HUES6 (cell line): Measurements from ENCODE around the gene PLPP7.
"Not testable (repeated sequence)": the region's sequence is repeated elsewhere in the genome, so short reads cannot be mapped to it uniquely, and the experiment has no call there.

Experiments used
- H3K27ac ChIP-seq: 2 replicates; pipeline ENCODE4 v1.7.0; 2013; ENCODE audit warnings: low read depth, mild to moderate bottlenecking, low read length, inconsistent platforms
- H3K27me3 ChIP-seq: 2 replicates; pipeline ENCODE4 v1.6.1; 2013; ENCODE audit warnings: low read length; ENCODE audit not compliant: control insufficient read depth, insufficient read depth
- H3K36me3 ChIP-seq: 2 replicates; pipeline ENCODE4 v1.6.1; 2013; ENCODE audit warnings: low read length; ENCODE audit not compliant: control insufficient read depth, insufficient read depth
- H3K4me1 ChIP-seq: 2 replicates; pipeline ENCODE4 v1.6.1; 2013; ENCODE audit warnings: low read length; ENCODE audit not compliant: control insufficient read depth, insufficient read depth
- H3K4me3 ChIP-seq: 2 replicates; pipeline ENCODE4 v1.5.1; 2013; ENCODE audit warnings: low read depth, low read length
- H3K9ac ChIP-seq: one replicate; pipeline ENCODE4 v1.6.1; 2013; ENCODE audit warnings: mild to moderate bottlenecking, low read length
- H3K9me3 ChIP-seq: 2 replicates; pipeline ENCODE4 v1.6.1; 2013; ENCODE audit warnings: low read depth, low read length; ENCODE audit not compliant: control insufficient read depth, insufficient read depth

PLPP7 gene

DNA sequence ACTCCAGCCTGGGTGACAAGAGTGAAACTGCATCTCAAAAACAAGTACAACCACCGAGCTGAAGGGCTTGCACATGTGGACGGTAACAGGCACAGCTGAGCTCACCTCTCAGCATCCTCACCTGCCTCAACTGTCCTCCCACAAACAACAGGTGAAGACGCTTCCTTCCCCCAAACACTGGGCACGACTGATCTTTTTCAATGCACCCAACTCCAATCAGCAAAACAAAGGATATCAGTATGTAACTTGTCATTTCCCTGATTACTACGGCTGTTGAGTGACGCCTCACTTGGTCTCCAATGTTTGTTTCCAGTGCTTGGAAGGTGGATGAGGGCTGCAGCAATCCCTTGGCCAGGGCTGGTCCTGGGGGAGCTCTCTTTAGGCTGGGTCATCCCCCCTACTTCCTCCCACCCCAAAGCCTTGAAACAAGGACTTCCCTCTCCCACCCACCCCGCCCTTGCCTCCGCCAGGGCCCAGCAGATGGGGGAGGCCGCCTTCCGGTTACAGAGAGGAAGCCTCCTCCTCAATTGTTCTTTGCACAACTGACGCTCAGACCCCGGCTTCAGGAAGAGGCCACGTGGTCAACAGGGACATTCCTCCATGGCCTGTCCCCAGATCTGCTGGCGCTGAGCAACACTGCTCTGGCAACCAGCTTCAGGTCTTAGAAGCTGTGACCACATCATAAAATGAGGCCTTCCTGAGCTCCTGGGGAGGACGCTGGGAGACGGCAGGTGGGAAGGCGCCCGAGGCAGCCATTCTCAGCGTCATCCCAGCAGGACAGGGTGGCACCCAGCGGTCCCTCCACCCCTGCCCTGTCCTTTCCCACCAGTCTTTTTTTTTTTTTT lies 19.1 kb upstream of the PLPP7 start:
- Histone ChIP-seq H3K27me3 (peaks cover 7% of the 10 kb centered on the region), H3K9me3 (no peaks in the 10 kb centered on the region), H3K9ac (no peak overlapping the region), H3K4me1 (peaks cover 19% of the 10 kb centered on the region), H3K4me3 (no peak overlapping the region), H3K36me3 (no peaks in the 10 kb centered on the region), H3K27ac (no peak overlapping the region)

DNA sequence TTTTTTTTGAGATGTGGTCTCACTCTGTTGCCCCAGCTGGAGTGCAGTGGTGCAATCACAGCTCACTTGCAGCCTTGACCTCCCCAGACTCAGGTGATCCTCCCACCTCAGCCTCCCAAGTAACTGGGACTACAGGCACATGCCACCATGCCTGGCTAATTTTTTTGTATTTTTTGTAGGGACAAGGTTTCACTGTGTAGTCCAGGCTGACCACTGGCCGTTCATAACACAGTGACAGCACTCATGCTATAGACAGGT lies 18.6 kb upstream of the PLPP7 start:
- not testable (repeated sequence) for H3K9ac ChIP-seq, H3K9me3 ChIP-seq, H3K4me3 ChIP-seq, H3K36me3 ChIP-seq, H3K27ac ChIP-seq
- Histone ChIP-seq H3K27me3 (peaks cover 12% of the 10 kb centered on the region), H3K4me1 (peaks cover 24% of the 10 kb centered on the region)

DNA sequence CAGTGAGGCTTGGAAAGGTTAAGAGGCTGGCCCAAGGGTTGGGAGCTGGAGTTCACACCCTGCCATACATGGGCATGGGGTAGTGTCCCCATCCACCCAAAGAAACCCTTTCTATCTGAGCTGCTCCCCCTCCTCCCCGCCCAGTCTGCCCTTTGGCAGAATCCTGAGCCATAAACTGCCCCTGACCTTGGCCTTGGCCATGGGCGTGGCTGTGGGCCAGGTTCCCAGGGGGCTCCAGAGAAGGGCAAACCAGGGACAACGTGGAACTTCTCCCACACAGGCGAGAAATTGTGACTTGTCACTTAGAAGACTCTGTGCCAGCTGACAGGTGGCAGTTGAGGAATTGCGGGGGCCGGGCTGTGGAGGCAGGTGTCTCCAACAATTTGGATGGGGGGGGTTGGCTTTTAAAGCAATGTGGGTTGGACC lies 18.0 kb upstream of the PLPP7 start:
- H3K4me3 ChIP-seq, result no peak overlapping the region
- H3K27ac ChIP-seq, result no peak overlapping the region
- H3K27me3 ChIP-seq, result peaks cover 18% of the 10 kb centered on the region
- H3K9ac ChIP-seq, result no peak overlapping the region
- peaks cover 28% of the 10 kb centered on the region for H3K4me1 ChIP-seq
- H3K9me3 ChIP-seq, result no peaks in the 10 kb centered on the region
- H3K36me3 ChIP-seq, result no peaks in the 10 kb centered on the region

DNA sequence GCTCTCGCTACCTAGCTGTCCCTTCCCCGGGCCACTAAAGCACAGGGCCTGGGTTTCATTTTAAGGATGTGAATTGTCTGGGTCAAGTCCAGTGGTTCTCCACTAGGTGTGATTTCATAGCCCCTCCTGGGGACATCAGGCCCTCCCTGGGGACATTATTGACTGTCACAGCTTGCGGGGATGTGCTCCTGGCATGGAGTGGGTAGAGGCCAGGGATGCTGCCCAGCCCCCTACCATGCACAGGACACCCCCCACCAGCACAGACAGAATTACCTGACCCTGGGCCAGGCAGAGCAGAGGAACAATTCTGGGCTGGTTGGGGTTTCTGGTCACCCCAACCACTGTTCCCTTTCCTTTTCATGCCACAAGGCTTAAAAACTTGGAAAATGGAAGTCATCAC lies 17.3 kb upstream of the PLPP7 start:
- Histone ChIP-seq H3K27ac (no peak overlapping the region), H3K4me3 (no peak overlapping the region), H3K4me1 (peaks cover 28% of the 10 kb centered on the region)

DNA sequence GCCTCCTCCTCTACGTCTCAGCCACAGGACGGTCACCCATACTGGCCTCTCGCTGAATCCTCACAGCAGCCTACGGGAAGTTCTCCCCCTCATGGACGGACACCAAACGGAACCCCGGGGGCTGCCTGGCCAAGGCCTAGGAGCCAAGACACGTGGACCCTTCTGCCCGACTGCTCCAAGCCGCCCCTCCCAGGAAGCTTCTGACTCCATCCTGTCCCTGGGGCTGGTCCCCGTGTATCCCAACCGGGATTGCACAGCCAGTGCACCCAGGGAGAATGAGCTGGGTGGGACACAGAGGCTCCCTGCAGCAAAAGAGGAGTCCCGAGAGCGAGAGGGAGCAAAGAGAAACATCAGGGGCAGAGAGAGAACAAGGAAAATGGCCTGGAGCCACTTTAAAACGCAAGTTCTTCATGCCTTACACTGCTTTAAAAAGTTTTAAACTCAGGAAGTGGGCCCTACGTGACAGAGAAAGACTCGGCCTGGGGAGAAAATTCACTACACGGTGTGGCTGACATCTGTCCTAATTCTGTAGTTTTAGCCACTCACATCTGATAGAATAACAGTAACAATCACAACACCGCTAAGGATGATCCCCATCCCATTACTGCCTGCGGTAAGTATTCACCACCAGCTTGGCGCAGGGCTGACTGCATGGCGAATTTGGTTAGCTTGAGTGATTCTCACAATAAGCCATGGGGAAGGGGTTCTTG lies 16.2 kb upstream of the PLPP7 start:
- Histone ChIP-seq H3K27ac (no peak overlapping the region), H3K36me3 (no peaks in the 10 kb centered on the region), H3K9me3 (no peaks in the 10 kb centered on the region), H3K9ac (no peak overlapping the region), H3K4me3 (no peak overlapping the region), H3K27me3 (peaks cover 26% of the 10 kb centered on the region), H3K4me1 (peaks cover 30% of the 10 kb centered on the region)

More for the DNA sequence above, 17.3 kb upstream of the PLPP7 start:
- H3K9ac ChIP-seq, result no peak overlapping the region
- H3K27me3 ChIP-seq, result peaks cover 25% of the 10 kb centered on the region
- no peaks in the 10 kb centered on the region for H3K9me3 ChIP-seq
- no peaks in the 10 kb centered on the region for H3K36me3 ChIP-seq

DNA sequence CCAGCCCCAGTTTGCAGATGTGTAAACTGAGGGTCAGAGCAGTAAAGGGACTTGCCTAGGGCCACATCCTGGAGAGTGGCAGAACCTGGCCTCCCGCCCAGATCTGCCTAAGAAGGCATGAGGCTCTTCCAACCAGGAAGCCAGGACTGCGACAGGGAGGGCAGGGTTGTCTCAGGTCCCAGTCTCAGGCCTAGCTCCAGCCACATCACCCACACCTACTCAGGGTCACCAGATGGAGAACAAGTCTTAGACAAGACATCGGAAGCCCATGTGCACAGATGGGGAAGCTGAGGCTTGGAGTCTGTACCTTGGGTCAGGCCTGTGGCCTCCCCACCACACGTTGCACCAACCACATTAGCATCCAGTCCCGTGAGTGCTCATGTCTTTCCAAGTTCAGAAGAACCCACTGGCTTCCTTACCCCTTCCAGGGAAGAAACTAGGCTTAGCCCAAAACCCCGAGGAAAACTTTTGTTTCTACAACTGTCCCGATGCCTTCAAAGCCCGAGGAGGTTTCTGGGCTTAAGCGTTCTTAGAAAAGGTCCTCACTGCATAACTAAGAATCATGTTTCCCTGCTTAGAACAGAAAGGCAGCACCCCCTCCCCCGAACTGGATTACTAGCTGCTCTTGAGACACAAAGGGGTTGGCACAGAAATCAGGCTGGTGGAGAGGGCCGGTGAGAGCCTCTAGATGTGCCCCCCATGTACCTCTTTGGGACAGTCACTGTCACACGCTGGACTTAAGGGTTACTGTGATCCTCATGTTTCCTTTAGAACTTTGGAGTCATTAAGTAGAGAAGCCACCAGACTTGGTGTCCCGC lies 15.5 kb upstream of the PLPP7 start:
- no peak overlapping the region for H3K9ac ChIP-seq
- H3K4me3 ChIP-seq, result no peak overlapping the region
- no peaks in the 10 kb centered on the region for H3K9me3 ChIP-seq
- H3K27ac ChIP-seq, result no peak overlapping the region
- no peaks in the 10 kb centered on the region for H3K36me3 ChIP-seq
- H3K27me3 ChIP-seq, result peaks cover 26% of the 10 kb centered on the region
- peaks cover 33% of the 10 kb centered on the region for H3K4me1 ChIP-seq

DNA sequence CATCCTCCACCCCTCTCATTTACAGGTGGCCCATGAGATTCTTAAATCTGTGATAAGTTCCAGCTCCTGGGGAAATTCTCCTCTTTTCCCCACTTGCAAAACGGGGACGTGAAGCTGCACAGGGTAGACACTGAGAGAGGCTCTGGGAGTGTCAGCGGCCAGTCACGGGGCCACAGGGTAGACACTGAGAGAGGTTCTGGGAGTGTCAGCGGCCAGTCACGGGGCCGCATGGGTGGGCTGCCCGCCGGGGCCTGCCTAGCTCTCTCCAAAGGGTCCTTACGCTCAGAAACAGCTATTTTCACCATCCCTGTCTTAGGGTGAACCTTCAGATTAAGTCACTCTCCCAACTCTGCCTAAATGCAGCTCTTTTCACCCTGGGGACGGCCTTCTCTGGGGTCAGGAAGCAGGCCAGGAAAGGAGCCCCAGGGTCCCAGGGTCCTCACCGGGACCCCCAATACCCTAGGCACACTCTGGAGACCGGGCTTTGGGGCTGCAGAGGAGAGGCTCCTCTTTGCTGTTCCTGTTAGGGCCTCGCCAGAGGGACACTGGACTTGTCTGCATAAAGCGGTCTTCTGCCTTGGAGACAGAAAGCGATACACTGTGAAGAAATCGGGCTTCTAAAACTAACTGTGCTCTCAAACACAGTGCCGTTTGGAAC lies 14.7 kb upstream of the PLPP7 start:
- no peak overlapping the region for H3K9ac ChIP-seq
- no peak overlapping the region for H3K4me3 ChIP-seq
- H3K9me3 ChIP-seq, result no peaks in the 10 kb centered on the region
- peaks cover 29% of the 10 kb centered on the region for H3K4me1 ChIP-seq
- peaks cover 32% of the 10 kb centered on the region for H3K27me3 ChIP-seq
- H3K36me3 ChIP-seq, result no peaks in the 10 kb centered on the region
- H3K27ac ChIP-seq, result no peak overlapping the region

DNA sequence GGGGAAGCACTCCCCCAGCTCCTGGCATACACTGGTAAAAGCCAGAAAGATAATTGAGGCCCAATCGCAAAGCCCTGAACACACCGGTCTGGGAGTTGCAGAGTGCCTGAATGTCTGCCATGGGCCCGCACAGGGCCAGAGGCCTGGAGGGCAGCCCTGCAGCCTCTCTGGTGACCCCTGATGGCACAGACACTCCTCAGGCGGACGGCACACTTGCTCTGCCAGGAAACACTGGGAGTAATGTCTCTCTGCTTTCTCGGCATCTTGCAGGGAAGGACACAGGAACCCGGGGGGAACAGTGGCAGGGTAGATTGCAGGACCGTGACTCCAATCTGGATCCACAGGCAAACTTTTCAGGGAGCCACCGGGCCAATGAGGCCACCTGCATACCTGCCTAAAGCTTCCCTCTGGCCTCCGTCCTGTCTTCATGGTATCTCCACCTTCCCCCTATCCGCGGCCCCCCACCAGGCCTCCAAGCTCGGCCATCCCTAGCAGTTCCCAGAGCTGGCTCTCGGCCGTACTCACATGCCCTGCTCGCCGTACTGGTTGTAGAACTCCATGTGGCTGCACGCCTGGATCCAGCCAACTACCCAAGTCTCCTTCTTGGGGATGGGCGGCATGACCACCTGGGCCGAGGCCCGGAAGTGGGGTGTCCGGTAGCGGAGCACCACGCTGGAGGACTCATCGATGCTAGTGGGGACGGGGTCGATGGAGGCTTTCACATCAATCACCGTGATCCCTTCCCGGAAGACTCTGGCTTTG lies 14.0 kb upstream of the PLPP7 start:
- Histone ChIP-seq H3K4me3 (peak overlapping the region; percentile 65; the same call in 1 of the 2 replicates), H3K36me3 (no peaks in the 10 kb centered on the region), H3K27ac (no peak overlapping the region), H3K4me1 (peaks cover 25% of the 10 kb centered on the region), H3K9me3 (no peaks in the 10 kb centered on the region), H3K9ac (no peak overlapping the region), H3K27me3 (peaks cover 39% of the 10 kb centered on the region)

DNA sequence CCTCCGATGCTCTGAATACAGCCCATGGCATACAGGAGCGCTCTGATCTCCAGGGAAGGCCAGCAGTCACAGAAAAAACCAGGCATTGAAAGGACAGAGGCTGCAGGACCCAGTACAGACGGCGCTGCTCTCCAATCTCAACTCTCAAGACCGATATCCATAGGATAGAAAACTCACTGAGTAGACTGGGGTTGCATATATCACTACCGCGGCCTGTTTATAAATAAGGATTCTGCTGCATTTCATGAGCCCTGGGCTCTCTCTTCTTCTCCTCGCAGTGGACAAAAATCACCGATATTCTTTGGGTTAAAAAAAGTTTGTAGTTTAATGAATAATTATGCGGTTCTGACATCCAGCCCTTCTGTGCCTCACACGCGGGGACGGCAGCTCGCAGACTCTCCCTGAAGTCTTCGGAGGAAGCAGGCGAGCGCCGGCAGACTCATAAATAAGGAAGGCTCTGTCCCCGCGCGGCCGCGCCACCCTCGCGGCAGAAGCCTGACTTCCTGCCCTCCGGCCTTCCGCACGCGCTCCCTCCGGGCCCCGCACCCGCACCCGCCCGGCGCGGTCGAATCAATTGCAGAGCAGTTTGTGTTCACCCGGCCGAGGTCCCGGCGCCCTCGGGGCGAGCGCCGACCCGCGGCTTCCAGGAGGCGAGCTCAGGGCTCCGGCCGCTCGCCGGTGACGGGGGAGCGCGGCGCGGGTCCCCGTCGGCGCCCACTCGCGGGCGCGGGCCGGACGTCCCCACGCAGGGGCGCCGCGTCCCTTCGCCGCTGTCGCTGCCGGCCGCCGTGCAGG lies 13.2 kb upstream of the PLPP7 start, which contains the start of gene FAM78A:
TSS of gene FAM78A (minus strand) at position 417 of the 795 bp plus-strand sequence. CDS start at position 86, 331 bp downstream.
- Histone ChIP-seq H3K4me3 (peak within 1 kb of the TSS; percentile 65), H3K36me3 (no peaks in the 10 kb centered on the region), H3K27ac (no peak within 1 kb of the TSS), H3K27me3 (peaks cover 47% of the 10 kb centered on the region), H3K9ac (no peak within 1 kb of the TSS), H3K9me3 (no peaks in the 10 kb centered on the region), H3K4me1 (peaks cover 22% of the 10 kb centered on the region)
